AG08395 (cell line): ENCODE results near the gene CPM.

Experiments
- DNase-seq: peaks from one replicate; pipeline ENCODE4 v3.0.0; 2012; ENCODE audit warnings: mixed read lengths, low spot score

Gene CPM

GRCh38 chr12:68956466-68956865 lies 23.5 kb upstream of the CPM start:
- no peak for DNase-seq

- no peak for DNase-seq
Observed at GRCh38 chr12:68954811-68955210, 21.8 kb upstream of the CPM start.

- peak; percentile 16 for DNase-seq
Observed at GRCh38 chr12:68953536-68953935, 20.6 kb upstream of the CPM start.

GRCh38 chr12:68951652-68952051 lies 18.7 kb upstream of the CPM start:
- no peak for DNase-seq

- DNase-seq = no peak
Observed at GRCh38 chr12:68950511-68950910, 17.5 kb upstream of the CPM start.

GRCh38 chr12:68945255-68945654 lies 12.3 kb upstream of the CPM start:
- DNase-seq = no peak

- DNase-seq = no peak
Observed at GRCh38 chr12:68944296-68945076, 11.5 kb upstream of the CPM start.

GRCh38 chr12:68943848-68944247 lies 10.9 kb upstream of the CPM start:
- no peak for DNase-seq

- DNase-seq = no peak
Observed at GRCh38 chr12:68940731-68941130, 7.8 kb upstream of the CPM start.

- DNase-seq = peak; percentile 9
Observed at GRCh38 chr12:68939505-68939904, 6.5 kb upstream of the CPM start.

- no peak for DNase-seq
Observed at GRCh38 chr12:68934392-68934791, 1.4 kb upstream of the CPM start.

- no peak for DNase-seq
Observed at GRCh38 chr12:68932128-68932960, 627 bp downstream of the CPM start.

- DNase-seq = no peak
Observed at GRCh38 chr12:68930178-68930577, 2.8 kb downstream of the CPM start.

- DNase-seq = no peak
Observed at GRCh38 chr12:68924546-68924945, 8.4 kb downstream of the CPM start.

- no peak for DNase-seq
Observed at GRCh38 chr12:68919581-68920239, 13.3 kb downstream of the CPM start.

- no peak for DNase-seq
Observed at GRCh38 chr12:68918960-68919359, 14.0 kb downstream of the CPM start.

GRCh38 chr12:68915055-68915454 lies 17.9 kb downstream of the CPM start:
- DNase-seq = peak; percentile 84

GRCh38 chr12:68913682-68914081 lies 19.3 kb downstream of the CPM start:
- no peak for DNase-seq

- DNase-seq = no peak
Observed at GRCh38 chr12:68912916-68913315, 20.1 kb downstream of the CPM start.

GRCh38 chr12:68911197-68911718 lies 21.7 kb downstream of the CPM start:
- no peak for DNase-seq

GRCh38 chr12:68910128-68910527 lies 22.8 kb downstream of the CPM start:
- no peak for DNase-seq

- no peak for DNase-seq
Observed at GRCh38 chr12:68908076-68908475, 24.9 kb downstream of the CPM start.

- DNase-seq = no peak
Observed at GRCh38 chr12:68905733-68906132, 27.2 kb downstream of the CPM start.
